Stimulated activated CD8-positive, alpha-beta memory T cell treated with anti-CD3 and anti-CD28 coated beads, Interleukin-7, amount 100 ng/mL, for 24 hours (primary cell): ENCODE measurements around the gene CAMP.
A peak's percentile ranks its signal among the peaks of the same experiment; 100 is the strongest.
"Not testable (repeated sequence)": the region's sequence is repeated elsewhere in the genome, so short reads cannot be mapped to it uniquely, and the experiment has no call there.

Experiments
- DNase-seq: peaks from one replicate; pipeline ENCODE4 v3.0.0-alpha.2; 2020; ENCODE audit warnings: low read depth

CAMP gene

DNA sequence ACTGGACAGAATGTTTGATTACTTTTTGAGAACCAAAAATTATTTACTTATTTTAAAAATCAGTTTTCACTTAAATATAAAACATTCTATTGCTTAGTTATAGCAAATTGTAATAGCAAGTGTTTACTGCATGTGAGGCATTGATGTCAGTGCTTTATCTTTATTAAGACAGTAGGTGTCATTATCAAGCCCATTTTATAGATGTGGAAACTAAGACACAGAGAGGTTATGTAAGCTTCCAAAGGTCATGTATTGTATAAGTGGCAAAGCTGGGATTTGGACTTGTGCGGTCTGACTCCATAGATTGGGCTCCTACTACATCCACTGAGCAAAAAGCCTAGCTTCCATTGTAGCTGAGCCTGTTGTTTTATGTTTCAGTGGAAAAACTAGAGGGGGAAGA is 35.2 kb downstream of the CAMP start:
- no peak for DNase-seq

DNA sequence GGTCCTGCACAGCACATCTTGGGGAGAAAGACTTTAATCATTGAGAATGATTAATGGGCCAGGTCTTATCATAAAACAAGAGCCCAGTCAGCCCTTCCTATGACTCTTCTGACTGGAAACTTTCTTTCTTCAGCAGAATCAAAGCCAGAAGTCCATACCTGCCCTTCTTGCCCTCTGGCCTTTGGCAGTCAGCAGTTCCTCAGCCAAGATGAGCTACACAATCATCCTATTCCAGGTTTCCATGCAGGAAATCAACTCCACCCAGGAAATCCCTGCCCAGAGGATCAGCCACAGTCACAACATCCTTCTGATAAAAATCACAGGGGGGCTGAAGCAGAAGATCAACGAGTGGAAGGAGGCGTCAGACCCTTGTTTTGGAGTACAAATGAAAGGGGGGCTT is 44.5 kb downstream of the CAMP start:
- DNase-seq: no peak

DNA sequence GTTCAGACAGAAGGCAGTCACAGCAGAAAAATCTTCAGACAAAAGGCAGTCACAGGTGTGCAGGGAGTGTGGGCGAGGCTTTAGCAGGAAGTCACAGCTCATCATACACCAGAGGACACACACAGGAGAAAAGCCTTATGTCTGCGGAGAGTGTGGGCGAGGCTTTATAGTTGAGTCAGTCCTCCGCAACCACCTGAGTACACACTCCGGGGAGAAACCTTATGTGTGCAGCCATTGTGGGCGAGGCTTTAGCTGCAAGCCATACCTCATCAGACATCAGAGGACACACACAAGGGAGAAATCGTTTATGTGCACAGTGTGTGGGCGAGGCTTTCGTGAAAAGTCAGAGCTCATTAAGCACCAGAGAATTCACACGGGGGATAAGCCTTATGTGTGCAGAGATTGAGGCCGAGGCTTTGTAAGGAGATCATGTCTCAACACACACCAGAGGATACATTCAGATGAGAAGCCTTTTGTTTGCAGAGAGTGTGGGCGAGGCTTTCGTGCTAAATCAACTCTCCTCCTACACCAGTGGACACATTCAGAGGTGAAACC is 45.2 kb downstream of the CAMP start:
- DNase-seq: peak; percentile 54

DNA sequence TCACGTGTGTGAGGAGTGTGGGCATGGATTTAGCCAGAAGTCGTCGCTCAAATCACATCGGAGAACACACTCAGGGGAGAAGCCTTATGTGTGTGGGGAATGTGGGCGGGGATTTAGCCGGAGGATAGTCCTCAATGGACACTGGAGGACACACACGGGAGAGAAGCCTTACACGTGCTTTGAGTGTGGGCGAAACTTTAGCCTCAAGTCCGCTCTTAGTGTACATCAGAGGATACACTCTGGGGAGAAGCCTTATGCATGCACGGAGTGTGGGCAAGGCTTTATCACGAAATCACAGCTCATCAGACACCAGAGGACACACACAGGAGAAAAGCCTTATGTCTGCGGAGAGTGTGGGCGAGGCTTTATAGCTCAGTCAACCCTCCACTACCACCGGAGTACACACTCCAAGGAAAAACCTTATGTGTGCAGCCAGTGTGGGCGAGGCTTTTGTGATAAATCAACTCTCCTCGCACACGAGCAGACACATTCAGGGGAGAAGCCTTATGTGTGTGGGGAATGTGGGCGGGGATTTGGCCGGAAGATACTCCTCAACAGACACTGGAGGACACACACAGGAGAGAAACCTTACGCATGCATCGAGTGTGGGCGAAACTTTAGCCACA is 45.8 kb downstream of the CAMP start:
- DNase-seq: no peak

DNA sequence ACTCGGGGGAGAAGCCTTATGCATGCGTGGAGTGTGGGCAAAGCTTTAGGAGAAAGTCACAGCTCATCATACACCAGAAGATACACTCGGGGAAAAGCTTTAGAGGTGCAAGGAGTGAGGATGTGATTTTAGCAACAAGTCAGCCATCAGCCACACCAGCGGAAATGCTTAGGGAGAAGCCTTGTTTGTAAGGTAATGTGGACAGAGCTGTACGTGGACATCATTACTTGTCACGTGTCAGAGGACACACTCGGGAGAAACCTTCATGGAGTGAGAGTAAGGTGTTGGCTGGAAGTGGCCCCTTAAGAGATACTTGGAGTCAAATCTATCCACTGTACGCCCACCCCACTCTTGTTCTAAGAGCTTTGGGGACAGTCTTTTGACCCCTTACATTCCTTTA is 46.3 kb downstream of the CAMP start:
- DNase-seq: no peak

DNA sequence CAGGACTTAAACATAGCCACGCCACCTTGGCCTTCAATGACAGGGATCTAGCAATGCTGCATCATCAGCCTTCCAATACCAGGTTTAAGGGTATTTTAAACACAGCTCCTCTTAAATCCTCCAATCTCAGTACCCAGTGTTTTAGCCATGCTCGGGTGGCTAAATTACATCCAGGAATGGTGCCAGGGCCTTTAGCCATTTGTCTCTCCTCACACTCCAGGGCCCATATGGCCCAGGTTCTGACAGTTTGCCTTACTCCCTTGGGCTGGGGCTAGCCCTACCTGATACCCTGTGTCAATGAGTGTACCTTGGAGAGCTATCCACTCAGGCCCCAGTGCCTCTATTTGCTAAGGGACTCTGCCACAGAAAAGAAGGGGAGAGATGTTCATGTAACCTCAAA is 47.0 kb downstream of the CAMP start:
- no peak for DNase-seq

DNA sequence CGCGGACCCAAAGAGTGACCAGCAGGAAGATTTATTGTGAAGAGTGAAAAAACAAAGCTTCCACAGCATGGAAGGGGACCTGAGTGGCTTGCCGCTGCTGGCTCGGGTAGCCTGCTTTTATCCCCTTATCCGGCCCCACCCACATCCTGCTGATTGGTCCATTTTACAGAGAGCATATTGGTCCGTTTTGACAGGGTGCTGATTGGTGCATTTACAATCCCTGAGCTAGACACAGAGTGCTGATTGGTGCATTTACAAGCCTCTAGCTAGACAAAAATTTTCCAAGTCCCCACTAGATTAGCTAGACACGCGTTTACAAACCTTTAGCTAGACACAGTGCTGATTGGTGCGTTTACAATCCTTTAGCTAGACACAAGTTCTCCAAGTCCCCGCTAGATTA is 47.9 kb downstream of the CAMP start:
- DNase-seq: not testable (repeated sequence)

DNA sequence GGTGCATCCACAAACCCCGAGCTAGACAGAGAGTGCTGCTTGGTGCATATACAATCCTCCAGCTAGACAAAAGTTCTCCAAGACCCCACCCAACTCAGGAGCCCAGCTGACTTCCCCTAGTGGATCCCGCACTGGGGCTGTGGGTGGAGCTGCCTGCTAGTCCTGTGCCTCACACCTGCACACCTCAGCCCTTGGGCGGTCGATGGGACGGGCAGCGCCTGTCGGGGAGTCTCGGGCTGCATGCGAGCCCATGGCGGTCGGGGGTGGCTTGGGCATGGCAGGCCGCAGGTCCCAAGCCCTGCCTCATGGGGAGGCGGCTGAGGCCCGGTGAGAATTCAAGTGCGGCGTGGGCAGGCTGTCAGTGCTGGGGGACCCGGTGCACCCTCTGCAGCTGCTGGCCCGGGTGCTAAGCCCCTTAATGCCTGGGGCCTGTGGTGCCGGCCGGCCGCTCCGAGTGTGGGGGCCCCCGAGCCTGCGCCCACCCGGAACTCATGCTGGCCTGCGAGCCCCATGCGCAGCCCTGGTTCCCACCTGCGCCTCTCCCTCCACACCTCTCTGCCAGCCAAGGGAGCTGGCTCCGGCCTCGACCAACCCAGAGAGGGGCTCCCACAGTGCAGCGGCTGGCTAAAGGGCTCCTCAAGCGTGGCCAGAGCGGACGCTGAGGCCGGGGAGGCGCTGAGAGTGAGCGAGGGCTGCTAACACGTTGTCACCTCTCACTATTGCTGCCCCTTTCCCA is 48.6 kb downstream of the CAMP start:
- DNase-seq: no peak

DNA sequence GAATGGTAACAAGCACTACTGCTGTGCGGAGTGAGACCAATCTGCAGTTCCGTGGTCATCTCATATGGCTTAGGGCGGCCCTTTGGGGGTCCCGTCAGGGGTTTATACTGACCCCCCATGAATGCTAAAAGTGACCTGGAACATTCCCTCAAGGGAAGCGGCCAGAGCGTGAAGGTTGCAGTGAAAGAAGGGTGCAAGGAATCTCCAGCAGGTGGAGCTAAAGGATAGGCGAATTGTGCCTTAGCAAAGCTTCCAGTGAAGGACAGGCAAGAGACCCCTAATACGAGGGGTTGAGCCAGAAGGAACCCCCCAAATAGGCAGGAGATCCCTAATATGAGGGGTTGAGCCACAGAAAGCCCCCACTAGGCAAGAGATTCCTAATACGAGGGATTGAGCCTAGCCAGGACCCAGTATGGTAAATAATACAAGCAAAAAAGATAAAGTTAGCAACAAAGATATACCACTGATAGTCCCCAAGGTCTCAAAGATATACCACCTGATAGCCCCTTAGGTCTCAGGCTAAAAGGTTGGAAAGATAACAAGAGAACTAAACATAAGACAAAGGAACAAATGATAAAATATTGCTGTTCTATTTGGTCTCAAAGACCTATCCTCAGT is 50.4 kb downstream of the CAMP start:
- peak; percentile 4 for DNase-seq

DNA sequence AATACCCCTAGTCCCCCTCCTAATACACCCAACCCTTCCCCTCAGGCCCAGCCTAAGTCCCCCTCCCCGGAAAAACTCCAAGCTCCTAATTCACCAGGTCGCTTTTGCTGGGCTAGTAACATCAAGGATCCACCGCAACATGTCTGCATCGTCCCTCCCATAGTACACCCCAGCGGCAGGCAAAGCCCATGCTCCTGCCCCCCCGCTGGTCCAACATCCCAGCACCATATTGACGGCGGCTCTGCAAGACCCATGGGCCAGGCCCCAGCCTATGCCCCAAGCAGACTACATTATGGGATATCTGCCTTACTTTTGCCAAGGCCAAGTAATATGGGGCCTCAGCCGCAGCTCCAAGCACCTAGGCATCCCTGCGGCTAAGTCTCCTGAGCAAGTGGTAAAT is 51.2 kb downstream of the CAMP start:
- DNase-seq: no peak
